Activated naive CD4-positive, alpha-beta T cell treated with anti-CD3 and anti-CD28 coated beads, Interleukin-2, amount 50 U/mL, for 24 hours (primary cell): Measurements from ENCODE around the gene KIAA0930.

ENCODE experiments used
- H3K27ac Mint-ChIP-seq: one replicate; pipeline ENCODE4 v1.8.0; 2021; ENCODE audit warnings: mild to moderate bottlenecking, mixed read lengths
- H3K27me3 Mint-ChIP-seq: one replicate; pipeline ENCODE4 v1.8.0; 2021; ENCODE audit warnings: mixed read lengths
- H3K36me3 Mint-ChIP-seq: one replicate; pipeline ENCODE4 v1.8.0; 2021; ENCODE audit warnings: mixed read lengths
- H3K4me1 Mint-ChIP-seq: one replicate; pipeline ENCODE4 v1.8.0; 2021; ENCODE audit warnings: mixed read lengths
- H3K4me3 Mint-ChIP-seq: one replicate; pipeline ENCODE4 v1.8.0; 2021; ENCODE audit warnings: mild to moderate bottlenecking, mixed read lengths
- H3K9me3 Mint-ChIP-seq: one replicate; pipeline ENCODE4 v1.8.0; 2021; ENCODE audit warnings: mixed read lengths

Gene KIAA0930

DNA sequence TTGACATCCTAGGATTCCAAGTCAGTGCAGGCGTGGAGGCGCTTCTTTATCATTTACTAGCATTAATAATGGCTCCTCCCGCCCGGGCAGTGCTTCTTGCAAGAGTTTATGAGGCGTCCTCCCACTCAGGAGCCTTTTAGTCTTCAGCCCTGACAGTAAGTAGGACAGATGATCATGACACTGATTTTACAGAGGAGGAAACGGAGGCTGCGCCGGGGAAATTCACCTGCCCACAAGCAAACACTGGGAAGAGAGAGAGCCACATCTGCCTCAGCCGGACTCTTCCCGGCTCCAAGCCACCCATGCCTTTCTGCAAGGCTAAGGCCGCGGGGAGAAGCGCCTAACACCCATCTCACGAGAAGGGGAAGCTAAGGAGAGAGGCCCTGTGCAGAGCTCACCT, 35.9 kb downstream of the KIAA0930 start:
- H3K4me1 Mint-ChIP-seq, result peaks cover 3% of the 10 kb centered on the region
- H3K27ac Mint-ChIP-seq, result no peak overlapping the region
- H3K4me3 Mint-ChIP-seq, result no peak overlapping the region
- peaks cover 2% of the 10 kb centered on the region for H3K36me3 Mint-ChIP-seq
- no peaks in the 10 kb centered on the region for H3K27me3 Mint-ChIP-seq
- no peaks in the 10 kb centered on the region for H3K9me3 Mint-ChIP-seq

DNA sequence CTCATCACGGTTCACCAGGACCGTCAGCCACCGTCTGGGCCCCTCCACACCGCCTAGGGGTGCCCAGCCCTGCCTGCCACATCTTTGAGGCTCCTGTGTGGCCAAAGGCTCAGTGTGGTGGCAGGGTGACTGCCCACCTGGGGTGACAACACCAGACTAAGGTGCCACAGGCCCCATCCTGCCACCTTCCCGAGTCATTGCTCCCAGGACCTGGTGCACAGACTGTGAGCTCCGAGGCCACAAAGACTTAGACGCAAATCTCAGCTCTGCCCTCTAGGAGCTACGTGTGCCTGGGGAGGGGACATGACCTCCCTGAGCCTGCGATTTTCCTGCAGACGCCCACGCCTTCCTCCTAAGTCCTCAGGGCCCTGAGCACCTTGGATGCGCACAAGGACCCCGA, 36.5 kb downstream of the KIAA0930 start:
- no peaks in the 10 kb centered on the region for H3K4me1 Mint-ChIP-seq
- H3K9me3 Mint-ChIP-seq, result no peaks in the 10 kb centered on the region
- H3K4me3 Mint-ChIP-seq, result no peak overlapping the region
- H3K27ac Mint-ChIP-seq, result no peak overlapping the region
- peaks cover 4% of the 10 kb centered on the region for H3K36me3 Mint-ChIP-seq
- H3K27me3 Mint-ChIP-seq, result no peaks in the 10 kb centered on the region

DNA sequence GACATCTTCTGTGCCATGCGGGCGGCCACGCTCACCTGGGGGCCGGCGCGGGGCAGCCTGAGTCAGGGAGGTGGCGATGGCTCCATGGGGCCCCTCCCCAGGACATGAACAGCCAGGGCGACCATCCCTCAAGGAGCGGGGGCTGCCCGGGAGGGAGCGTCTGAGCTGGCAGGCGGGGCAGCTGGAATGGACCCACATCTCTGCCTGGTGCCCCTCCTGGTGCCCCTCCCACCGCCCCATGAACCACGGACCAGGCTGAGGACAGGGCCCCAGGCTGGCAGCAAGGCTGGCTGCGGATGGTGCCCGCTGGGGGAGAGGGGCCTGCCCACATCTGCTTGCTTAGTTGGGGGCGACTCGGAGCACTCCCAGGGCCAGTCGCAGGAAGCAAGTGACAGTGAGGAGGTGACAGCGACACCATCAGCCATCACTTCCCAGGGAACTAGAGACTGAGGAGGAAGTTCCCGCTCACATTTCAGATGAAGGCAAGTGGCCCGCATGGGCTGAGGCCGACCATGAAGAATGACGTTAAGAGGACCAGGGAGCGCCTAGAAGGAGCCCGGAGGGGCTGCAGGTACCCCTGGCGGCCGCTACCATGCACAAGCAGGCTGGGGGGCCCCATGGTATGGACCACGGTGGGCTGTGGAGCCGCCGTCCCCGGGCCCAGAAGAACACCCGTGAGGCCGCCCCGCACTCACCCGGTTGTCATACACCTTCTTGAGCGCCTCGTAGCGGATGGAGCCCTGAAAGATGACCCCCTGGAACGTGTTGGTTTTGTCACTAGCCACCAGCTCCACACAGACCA, 37.3 kb downstream of the KIAA0930 start:
- no peak overlapping the region for H3K27ac Mint-ChIP-seq
- H3K9me3 Mint-ChIP-seq, result no peaks in the 10 kb centered on the region
- no peak overlapping the region for H3K4me3 Mint-ChIP-seq
- H3K27me3 Mint-ChIP-seq, result no peaks in the 10 kb centered on the region
- no peaks in the 10 kb centered on the region for H3K4me1 Mint-ChIP-seq
- peaks cover 4% of the 10 kb centered on the region for H3K36me3 Mint-ChIP-seq

DNA sequence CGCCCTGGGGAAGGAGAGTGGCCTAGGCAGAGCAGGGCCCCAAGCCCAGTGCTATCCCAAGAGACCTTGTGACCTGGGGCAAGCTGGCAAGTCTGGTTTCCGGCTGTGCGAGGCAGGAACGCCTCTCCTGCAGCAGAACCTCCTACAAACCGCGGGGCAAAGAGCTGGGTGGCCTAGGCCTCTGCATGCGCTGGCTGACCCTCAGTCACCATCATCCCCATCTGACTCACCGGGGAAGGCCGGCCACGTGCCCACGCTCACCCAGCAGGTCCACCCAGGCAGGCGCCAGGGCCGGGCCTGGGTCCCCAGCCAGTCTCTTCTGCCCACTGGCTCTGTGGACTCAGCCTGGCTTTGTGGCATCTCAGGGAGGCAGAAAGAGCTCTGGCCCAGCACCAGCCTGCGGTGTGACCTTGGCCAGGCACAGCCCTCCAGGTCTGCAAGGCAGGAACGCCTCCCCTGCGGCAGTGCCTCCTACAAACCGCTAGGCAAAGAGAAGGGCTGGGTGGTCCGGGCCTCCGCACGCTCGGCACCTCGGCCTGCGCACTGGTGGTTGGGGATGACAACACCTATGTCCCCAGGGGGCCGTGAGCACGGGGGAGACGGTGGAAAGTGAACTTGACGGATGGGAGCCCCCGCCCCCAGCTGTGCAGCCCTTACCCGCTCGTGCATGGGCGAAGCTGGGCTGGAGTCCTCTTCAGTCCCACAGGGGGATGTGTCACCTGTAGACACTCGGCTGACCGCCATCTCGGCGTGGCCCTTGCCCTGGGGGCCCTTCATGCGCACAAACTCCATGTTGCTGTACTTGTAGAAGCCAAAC, 38.2 kb downstream of the KIAA0930 start:
- no peaks in the 10 kb centered on the region for H3K4me1 Mint-ChIP-seq
- H3K36me3 Mint-ChIP-seq, result peaks cover 6% of the 10 kb centered on the region
- no peak overlapping the region for H3K4me3 Mint-ChIP-seq
- H3K27ac Mint-ChIP-seq, result no peak overlapping the region
- no peaks in the 10 kb centered on the region for H3K9me3 Mint-ChIP-seq
- H3K27me3 Mint-ChIP-seq, result no peaks in the 10 kb centered on the region

DNA sequence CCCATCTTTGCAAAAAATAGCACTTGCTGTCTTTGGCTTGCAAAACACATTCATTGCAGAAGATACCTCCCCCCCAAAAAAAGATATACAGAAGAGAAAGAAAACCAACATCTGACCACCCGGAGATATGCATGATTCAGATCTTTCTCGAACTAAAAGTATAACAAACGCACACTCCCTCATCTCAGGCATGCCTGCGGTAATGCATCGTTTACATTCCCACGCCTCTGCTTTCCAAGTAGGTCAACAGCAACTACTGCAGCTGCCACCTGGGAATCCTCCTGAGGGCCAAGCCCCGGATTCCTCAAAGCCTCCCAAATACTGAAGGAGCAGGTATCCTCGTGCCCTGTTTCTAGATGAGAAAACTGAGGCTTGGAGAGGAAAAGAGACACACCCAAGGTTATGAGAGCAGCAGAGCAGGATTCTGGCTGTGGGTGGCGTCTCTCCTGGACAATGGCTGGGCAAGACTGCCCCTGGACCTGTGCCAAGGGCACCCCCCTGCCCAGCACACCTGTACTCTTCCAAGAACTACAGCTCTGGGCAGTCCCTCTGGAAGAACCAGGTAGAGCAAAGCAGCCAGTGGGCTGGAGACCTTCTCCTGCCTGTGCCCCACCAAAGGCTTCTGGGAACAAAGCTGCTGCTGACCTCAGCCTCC, 38.9 kb downstream of the KIAA0930 start:
- Mint-ChIP-seq H3K4me3 (no peak overlapping the region), H3K9me3 (no peaks in the 10 kb centered on the region), H3K27ac (no peak overlapping the region), H3K4me1 (no peaks in the 10 kb centered on the region), H3K36me3 (peaks cover 6% of the 10 kb centered on the region), H3K27me3 (no peaks in the 10 kb centered on the region)

DNA sequence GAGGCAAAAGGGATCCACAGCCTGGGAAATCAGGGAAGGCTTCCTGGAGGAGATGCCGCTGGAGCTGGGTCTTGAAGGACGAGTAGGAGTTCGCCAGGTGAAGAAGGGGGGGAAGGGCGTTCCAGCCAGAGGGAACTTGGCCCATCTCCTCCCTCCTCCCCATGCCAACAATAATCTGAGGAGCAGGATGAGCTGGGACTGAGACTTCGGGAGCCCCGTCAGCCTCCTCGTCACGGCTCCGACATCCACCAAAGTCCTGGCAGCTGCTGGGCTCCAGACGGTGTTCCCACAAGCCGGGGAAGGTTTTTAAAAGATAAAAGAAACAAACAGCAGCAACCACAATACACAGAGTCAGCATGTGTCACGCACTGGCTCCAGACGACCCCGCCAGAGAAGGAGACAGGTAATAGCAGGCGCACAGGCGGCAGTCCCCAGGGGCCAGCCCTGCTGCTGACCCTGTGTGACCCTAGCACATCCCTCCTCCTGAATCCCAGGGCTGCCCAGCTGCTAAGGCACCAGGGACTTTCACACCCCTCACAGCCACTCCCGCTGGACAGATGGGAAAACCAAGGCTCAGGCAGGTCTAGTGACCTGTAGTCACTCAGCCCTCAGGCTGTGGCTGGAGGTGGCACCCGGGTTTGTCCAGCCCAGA, 39.7 kb downstream of the KIAA0930 start:
- Mint-ChIP-seq H3K4me3 (no peak overlapping the region), H3K36me3 (peaks cover 6% of the 10 kb centered on the region), H3K27ac (no peak overlapping the region), H3K4me1 (no peaks in the 10 kb centered on the region), H3K9me3 (no peaks in the 10 kb centered on the region), H3K27me3 (no peaks in the 10 kb centered on the region)

DNA sequence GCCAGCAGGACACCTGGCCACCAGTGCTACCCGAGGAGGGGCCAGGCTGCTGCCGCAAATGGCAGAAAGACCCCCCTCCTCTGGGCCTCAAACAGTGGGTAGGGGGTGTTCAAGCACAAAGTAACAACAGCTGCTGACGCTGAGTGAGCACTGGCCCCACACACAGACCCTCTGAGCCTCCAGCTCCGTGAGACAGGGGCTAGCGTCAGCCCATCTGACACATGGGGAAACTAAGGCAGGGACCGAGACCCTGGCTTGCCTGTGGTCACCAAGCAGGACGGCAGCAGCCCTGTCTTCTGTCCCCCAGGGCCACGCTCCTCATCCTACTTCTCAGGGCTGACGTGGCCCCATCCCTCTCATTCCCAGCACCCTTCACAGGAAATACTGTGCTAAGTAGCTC, 40.5 kb downstream of the KIAA0930 start:
- no peak overlapping the region for H3K4me3 Mint-ChIP-seq
- peaks cover 9% of the 10 kb centered on the region for H3K36me3 Mint-ChIP-seq
- no peak overlapping the region for H3K27ac Mint-ChIP-seq
- no peaks in the 10 kb centered on the region for H3K27me3 Mint-ChIP-seq
- no peaks in the 10 kb centered on the region for H3K4me1 Mint-ChIP-seq
- H3K9me3 Mint-ChIP-seq, result no peaks in the 10 kb centered on the region

DNA sequence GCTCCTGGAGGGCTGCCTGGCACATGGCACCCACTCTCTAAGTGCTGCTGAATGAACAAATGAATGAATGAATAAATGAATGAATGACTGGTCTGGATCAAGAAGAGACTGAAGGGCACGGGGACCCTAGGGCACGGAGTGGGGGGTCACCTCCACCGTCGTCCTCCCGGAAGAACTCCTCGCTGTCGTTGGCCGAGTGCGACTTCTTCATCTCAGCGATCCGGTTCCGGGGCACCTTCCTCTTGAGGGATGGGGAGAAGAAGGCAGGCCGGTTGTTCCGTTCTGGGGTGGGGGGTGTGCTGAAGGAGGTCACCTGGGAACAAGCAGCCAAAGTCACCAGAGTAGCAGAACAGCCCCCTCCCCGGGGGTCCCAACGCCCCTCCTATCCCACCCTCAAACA, 41.0 kb downstream of the KIAA0930 start:
- Mint-ChIP-seq H3K27me3 (no peaks in the 10 kb centered on the region), H3K9me3 (no peaks in the 10 kb centered on the region), H3K4me1 (no peaks in the 10 kb centered on the region), H3K36me3 (peaks cover 9% of the 10 kb centered on the region), H3K27ac (no peak overlapping the region), H3K4me3 (no peak overlapping the region)

DNA sequence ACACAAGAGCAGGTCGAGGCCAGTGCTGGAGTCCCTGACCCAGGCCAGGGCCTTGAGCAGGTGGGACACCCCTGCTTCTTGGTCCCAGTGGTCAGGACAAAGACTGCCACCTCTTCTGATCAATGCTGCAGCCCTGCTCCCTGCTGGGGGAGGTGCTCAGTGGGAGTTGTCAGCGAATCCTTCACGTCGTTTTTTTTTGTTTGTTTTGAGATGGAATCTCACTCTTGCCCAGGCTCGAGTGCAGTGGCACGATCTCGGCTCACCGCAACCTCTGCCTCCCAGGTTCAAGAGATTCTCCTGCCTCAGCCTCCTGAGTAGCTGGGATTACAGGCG, 42.3 kb downstream of the KIAA0930 start:
- no peak overlapping the region for H3K4me3 Mint-ChIP-seq
- no peaks in the 10 kb centered on the region for H3K27me3 Mint-ChIP-seq
- H3K36me3 Mint-ChIP-seq, result peaks cover 9% of the 10 kb centered on the region
- no peaks in the 10 kb centered on the region for H3K9me3 Mint-ChIP-seq
- H3K27ac Mint-ChIP-seq, result no peak overlapping the region
- no peaks in the 10 kb centered on the region for H3K4me1 Mint-ChIP-seq

DNA sequence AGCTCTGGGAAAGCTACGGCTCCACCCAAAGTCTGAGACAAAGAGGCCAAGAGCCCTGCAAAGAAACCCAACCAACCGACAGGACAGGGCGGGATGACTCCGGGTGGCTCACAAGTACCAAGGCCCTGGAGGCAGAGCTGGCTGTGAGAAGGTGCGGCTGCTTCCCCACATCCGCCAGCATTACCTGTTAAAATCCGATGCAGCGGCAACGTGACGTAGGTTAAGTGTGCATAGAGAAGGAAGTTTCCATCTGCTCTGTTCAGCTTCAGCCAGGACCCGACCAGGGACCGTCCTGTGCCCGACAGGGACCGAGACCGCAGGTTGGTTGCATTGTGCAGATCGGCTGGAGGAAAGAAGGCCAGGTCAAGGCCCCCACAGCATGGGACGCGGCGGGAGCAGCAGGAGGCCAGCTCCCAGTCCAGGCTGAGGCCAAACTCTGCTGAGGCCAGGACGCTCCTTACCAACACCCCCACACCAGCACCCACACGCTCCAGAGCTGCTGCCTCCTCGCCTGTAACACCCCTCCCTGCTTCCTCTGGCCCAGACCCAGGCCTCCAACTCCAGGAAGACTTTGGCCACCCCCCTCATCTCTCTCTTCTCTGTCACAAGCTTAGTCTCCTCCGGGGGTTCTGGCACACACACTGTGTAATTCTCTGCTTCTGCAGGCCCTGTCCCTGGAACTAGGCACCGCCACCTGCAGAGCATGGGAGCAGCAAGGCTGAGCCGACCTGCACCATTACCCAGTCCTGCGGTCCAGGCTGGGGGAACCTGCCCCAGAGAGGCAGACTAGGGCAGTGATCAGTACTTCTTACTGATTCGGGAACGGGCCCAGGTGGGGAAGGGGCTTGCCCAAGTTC, 42.9 kb downstream of the KIAA0930 start:
- H3K27ac Mint-ChIP-seq, result no peak overlapping the region
- H3K4me3 Mint-ChIP-seq, result no peak overlapping the region
- H3K9me3 Mint-ChIP-seq, result no peaks in the 10 kb centered on the region
- no peaks in the 10 kb centered on the region for H3K27me3 Mint-ChIP-seq
- H3K4me1 Mint-ChIP-seq, result no peaks in the 10 kb centered on the region
- peaks cover 9% of the 10 kb centered on the region for H3K36me3 Mint-ChIP-seq

DNA sequence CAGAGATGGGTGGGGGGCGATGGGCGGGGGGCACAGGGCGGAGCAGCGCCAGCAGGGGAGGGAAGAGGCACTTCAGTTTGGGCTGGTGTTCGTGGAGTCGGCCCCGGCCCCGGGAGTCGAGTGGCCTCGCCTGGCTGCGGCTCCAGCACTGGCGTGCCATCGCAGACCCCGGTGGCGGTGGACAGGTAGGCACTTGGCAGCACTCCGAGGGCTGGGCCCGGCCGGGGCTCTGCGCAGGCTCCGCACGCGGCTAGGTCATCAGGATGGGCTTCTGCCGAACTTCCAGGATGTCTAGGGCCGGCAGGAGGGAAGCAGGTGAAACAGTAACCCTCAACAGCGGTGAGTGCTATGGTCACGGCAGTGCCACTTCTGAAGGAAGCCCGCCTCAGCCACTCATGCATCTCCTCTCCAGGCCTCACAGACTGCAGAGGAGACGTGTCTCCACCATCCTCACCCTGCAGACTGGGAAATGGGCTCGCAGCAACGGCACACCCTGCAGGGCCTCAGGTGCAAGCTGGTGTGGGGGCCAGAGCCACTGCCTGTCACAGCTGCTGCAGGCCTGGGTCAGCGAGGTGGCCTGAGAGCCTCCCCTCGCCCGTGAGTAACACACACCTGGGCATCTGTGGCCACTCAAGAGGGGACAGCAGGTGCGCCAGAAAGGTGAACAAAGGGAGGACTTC, 43.6 kb downstream of the KIAA0930 start:
- no peaks in the 10 kb centered on the region for H3K27me3 Mint-ChIP-seq
- H3K36me3 Mint-ChIP-seq, result peaks cover 9% of the 10 kb centered on the region
- H3K4me3 Mint-ChIP-seq, result no peak overlapping the region
- no peak overlapping the region for H3K27ac Mint-ChIP-seq
- no peaks in the 10 kb centered on the region for H3K4me1 Mint-ChIP-seq
- no peaks in the 10 kb centered on the region for H3K9me3 Mint-ChIP-seq

DNA sequence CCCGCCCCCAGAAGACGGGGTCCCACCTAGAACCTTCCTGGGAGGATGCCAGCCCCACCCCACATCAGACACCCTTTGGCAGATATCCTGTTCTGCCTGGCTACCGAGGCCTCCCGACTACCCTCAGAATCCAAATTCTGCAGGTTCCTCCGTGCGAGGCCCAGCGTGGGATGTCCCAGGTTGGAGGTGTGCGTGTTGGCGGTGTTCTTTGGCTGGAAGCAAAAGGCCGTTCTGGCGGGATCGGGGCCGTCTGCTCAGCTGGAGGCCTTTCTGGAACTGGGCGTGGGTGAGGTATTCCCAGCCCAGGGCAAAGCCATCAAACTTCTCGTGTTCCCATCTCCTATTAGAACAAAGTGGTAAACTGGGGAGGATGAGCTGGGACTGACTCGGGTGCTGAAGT, 44.4 kb downstream of the KIAA0930 start:
- no peaks in the 10 kb centered on the region for H3K9me3 Mint-ChIP-seq
- no peak overlapping the region for H3K27ac Mint-ChIP-seq
- no peaks in the 10 kb centered on the region for H3K4me1 Mint-ChIP-seq
- H3K36me3 Mint-ChIP-seq, result peaks cover 9% of the 10 kb centered on the region
- no peaks in the 10 kb centered on the region for H3K27me3 Mint-ChIP-seq
- no peak overlapping the region for H3K4me3 Mint-ChIP-seq

DNA sequence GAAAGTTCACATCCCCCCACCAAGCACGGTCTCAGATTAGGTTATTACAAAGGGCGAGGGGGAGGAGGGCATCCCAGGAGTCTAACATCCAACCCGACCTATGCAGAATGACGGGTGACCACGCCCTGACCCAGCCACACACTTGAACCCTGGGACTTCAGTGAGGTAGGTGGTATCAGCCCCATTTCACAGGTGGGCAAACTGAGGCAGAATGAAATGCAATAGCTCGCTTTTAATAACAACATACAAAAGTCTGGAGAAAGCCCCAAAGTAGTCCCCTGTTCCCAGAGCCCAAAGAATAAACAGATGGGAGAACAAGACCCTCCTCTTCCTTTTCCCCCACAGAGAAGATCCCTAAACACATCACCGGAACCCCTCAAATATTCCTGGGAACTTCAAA, 45.1 kb downstream of the KIAA0930 start:
- H3K27ac Mint-ChIP-seq, result no peak overlapping the region
- peaks cover 9% of the 10 kb centered on the region for H3K36me3 Mint-ChIP-seq
- no peaks in the 10 kb centered on the region for H3K9me3 Mint-ChIP-seq
- H3K4me1 Mint-ChIP-seq, result no peaks in the 10 kb centered on the region
- no peaks in the 10 kb centered on the region for H3K27me3 Mint-ChIP-seq
- no peak overlapping the region for H3K4me3 Mint-ChIP-seq

DNA sequence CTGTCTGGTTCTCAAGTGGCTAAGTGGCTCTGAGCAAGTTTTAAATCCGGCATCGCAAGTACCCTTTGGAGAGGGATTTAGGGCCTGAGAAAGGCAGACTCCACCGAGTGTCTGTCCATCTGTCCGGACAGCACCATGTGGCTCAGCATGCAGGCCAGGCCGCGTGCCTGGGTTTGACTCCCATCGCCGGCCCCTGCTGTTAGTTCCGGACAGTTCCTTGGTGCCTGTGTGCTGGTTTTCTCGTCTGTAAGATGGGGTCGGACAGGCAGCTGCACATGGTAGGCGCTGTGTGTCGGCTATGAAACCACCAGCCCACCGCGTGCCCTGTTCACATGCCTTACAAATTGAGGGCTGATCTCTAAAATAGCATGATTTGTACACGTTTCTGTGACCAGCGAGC, 46.0 kb downstream of the KIAA0930 start:
- H3K27me3 Mint-ChIP-seq, result no peaks in the 10 kb centered on the region
- peaks cover 8% of the 10 kb centered on the region for H3K36me3 Mint-ChIP-seq
- no peaks in the 10 kb centered on the region for H3K9me3 Mint-ChIP-seq
- no peak overlapping the region for H3K4me3 Mint-ChIP-seq
- no peak overlapping the region for H3K27ac Mint-ChIP-seq
- H3K4me1 Mint-ChIP-seq, result no peaks in the 10 kb centered on the region
